ENCODE data around the gene SUCLA2. TPM values are rescaled to one million over a fixed set of nuclear protein-coding genes. Genes with fewer than 3 reads are reported as not detected.

SUCLA2 gene
- total RNA-seq, 2 donors from 2014 or later = 42.1 to 45.7 TPM

DNA sequence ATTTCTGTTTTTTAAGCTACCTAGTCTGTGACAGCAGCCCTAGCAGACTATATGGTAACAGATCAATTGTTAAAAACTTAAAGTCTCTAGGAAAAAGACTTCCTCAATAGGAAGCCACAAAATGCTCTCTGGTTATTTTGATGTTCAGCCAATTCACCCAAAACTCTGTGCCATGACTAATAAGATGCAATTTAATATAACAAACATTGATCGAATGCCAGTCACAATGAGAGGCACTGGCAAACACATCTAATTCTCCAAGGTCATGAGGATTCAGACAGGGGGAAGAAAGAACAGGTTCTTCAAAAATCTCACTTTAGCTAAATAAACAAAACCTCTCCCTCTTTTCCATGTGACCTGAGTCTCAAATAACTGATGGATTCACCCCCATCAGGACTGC is 107.5 kb downstream of the SUCLA2 start:
- no peak for DNase-seq (ENCODE audit: low spot score)

More for the DNA sequence above, 107.5 kb downstream of the SUCLA2 start:
- TF ChIP-seq POLR2AphosphoS5 (IDR thresholded peaks at IDR 0.05) = no peak
- no peak for TF ChIP-seq POLR2A (IDR thresholded peaks at IDR 0.05)
- no peak for TF ChIP-seq CTCF (IDR thresholded peaks at IDR 0.05)
- Histone ChIP-seq H3K4me3 (no peak overlapping the region), H3K27ac (no peak overlapping the region), H3K36me3 (no peaks in the 10 kb centered on the region), H3K9me3 (no peaks in the 10 kb centered on the region), H3K27me3 (replicated peaks; ENCODE audit: insufficient read depth) (no peaks in the 10 kb centered on the region), H3K4me1 (replicated peaks) (no peaks in the 10 kb centered on the region)
- WGBS = 48% methylated on average over 1 of the region's 1 CpG
- intact Hi-C loops (cut with DNase I) = no loop called here

Other genes with a start within 250 kb of the SUCLA2 start
- gene NUDT15, start 36.5 kb upstream of the SUCLA2 start, total RNA-seq = 10 to 100 TPM; 11.7 to 26.9 TPM
- 10 to 100 TPM; 33.9 to 36.4 TPM for gene MED4, start 93.8 kb upstream of the SUCLA2 start, total RNA-seq
- gene ITM2B, start 231.9 kb upstream of the SUCLA2 start, total RNA-seq = 100 to 1,000 TPM; 401 to 632 TPM